Activated T-helper 17 cell treated with anti-CD3 and anti-CD28 coated beads, Interleukin-2, amount 50 U/mL, for 72 hours (primary cell): Measurements from ENCODE around the gene RXRA. TPM values are rescaled to one million over a fixed set of nuclear protein-coding genes. Genes with fewer than 3 reads are reported as not detected.

Experiments used
- ATAC-seq: fragments of 150-1000 bp; cut with Tn5 transposase; replicated peaks from 2 replicates; pipeline ENCODE4 v1.10.0; 2021; ENCODE audit warnings: mild to moderate bottlenecking, moderate library complexity
- H3K27ac Mint-ChIP-seq: one replicate; pipeline ENCODE4 v1.8.0; 2022; ENCODE audit warnings: mixed read lengths
- H3K27me3 Mint-ChIP-seq: one replicate; pipeline ENCODE4 v1.8.0; 2022; ENCODE audit warnings: mixed read lengths
- H3K36me3 Mint-ChIP-seq: one replicate; pipeline ENCODE4 v1.8.0; 2022; ENCODE audit warnings: low read depth, mild to moderate bottlenecking, mixed read lengths
- H3K4me1 Mint-ChIP-seq: one replicate; pipeline ENCODE4 v1.8.0; 2022; ENCODE audit warnings: mixed read lengths
- H3K4me3 Mint-ChIP-seq: one replicate; pipeline ENCODE4 v1.8.0; 2022; ENCODE audit warnings: mild to moderate bottlenecking, mixed read lengths
- H3K9me3 Mint-ChIP-seq: one replicate; pipeline ENCODE4 v1.8.0; 2022; ENCODE audit warnings: mixed read lengths
- total RNA-seq, 2 donors: library from RNA; stranded (reverse); gene quantifications; one replicate each; pipeline ENCODE4 v1.2.3, GENCODE V29; 2022

RXRA gene
- total RNA-seq, 2 donors from 2014 or later, result 4.2 to 41.6 TPM

GRCh38 chr9:134352247-134352933 lies 26.1 kb downstream of the RXRA start:
- no peak overlapping the region for H3K27ac Mint-ChIP-seq
- H3K36me3 Mint-ChIP-seq, result no peaks in the 10 kb centered on the region
- H3K4me1 Mint-ChIP-seq, result no peaks in the 10 kb centered on the region
- no peaks in the 10 kb centered on the region for H3K9me3 Mint-ChIP-seq
- H3K4me3 Mint-ChIP-seq, result no peak overlapping the region
- ATAC-seq, result no peak
- no peaks in the 10 kb centered on the region for H3K27me3 Mint-ChIP-seq

- Mint-ChIP-seq H3K36me3 (no peaks in the 10 kb centered on the region), H3K4me3 (no peak overlapping the region), H3K9me3 (no peaks in the 10 kb centered on the region), H3K27me3 (no peaks in the 10 kb centered on the region), H3K27ac (no peak overlapping the region), H3K4me1 (no peaks in the 10 kb centered on the region)
- ATAC-seq, result no peak
Measured at GRCh38 chr9:134353539-134353938, 27.3 kb downstream of the RXRA start.

GRCh38 chr9:134355158-134355557 lies 28.9 kb downstream of the RXRA start:
- Mint-ChIP-seq H3K4me3 (no peak overlapping the region), H3K4me1 (no peaks in the 10 kb centered on the region), H3K27ac (no peak overlapping the region), H3K27me3 (no peaks in the 10 kb centered on the region), H3K9me3 (no peaks in the 10 kb centered on the region), H3K36me3 (no peaks in the 10 kb centered on the region)
- no peak for ATAC-seq

GRCh38 chr9:134355561-134356279 lies 29.5 kb downstream of the RXRA start:
- no peaks in the 10 kb centered on the region for H3K27me3 Mint-ChIP-seq
- no peaks in the 10 kb centered on the region for H3K36me3 Mint-ChIP-seq
- H3K4me1 Mint-ChIP-seq, result no peaks in the 10 kb centered on the region
- H3K4me3 Mint-ChIP-seq, result no peak overlapping the region
- H3K9me3 Mint-ChIP-seq, result no peaks in the 10 kb centered on the region
- no peak for ATAC-seq
- no peak overlapping the region for H3K27ac Mint-ChIP-seq

- Mint-ChIP-seq H3K4me3 (no peak overlapping the region), H3K27me3 (no peaks in the 10 kb centered on the region), H3K27ac (no peak overlapping the region), H3K9me3 (no peaks in the 10 kb centered on the region), H3K36me3 (no peaks in the 10 kb centered on the region), H3K4me1 (no peaks in the 10 kb centered on the region)
- ATAC-seq, result no peak
Measured at GRCh38 chr9:134356496-134357470, 30.5 kb downstream of the RXRA start.

GRCh38 chr9:134357631-134358025 lies 31.4 kb downstream of the RXRA start:
- H3K27me3 Mint-ChIP-seq, result no peaks in the 10 kb centered on the region
- H3K4me3 Mint-ChIP-seq, result no peak overlapping the region
- no peak for ATAC-seq
- H3K36me3 Mint-ChIP-seq, result no peaks in the 10 kb centered on the region
- H3K9me3 Mint-ChIP-seq, result no peaks in the 10 kb centered on the region
- H3K27ac Mint-ChIP-seq, result no peak overlapping the region
- H3K4me1 Mint-ChIP-seq, result no peaks in the 10 kb centered on the region

- Mint-ChIP-seq H3K9me3 (no peaks in the 10 kb centered on the region), H3K4me1 (no peaks in the 10 kb centered on the region), H3K36me3 (no peaks in the 10 kb centered on the region)
Measured at GRCh38 chr9:134358026-134358661, 31.9 kb downstream of the RXRA start.

GRCh38 chr9:134358662-134359319 lies 32.5 kb downstream of the RXRA start:
- ATAC-seq, result no peak
- no peaks in the 10 kb centered on the region for H3K27me3 Mint-ChIP-seq
- H3K27ac Mint-ChIP-seq, result no peak overlapping the region
- H3K9me3 Mint-ChIP-seq, result no peaks in the 10 kb centered on the region
- H3K36me3 Mint-ChIP-seq, result no peaks in the 10 kb centered on the region
- no peak overlapping the region for H3K4me3 Mint-ChIP-seq
- no peaks in the 10 kb centered on the region for H3K4me1 Mint-ChIP-seq

More at GRCh38 chr9:134358026-134358661, 31.9 kb downstream of the RXRA start:
- Mint-ChIP-seq H3K27me3 (no peaks in the 10 kb centered on the region), H3K27ac (no peak overlapping the region), H3K4me3 (no peak overlapping the region)
- no peak for ATAC-seq

GRCh38 chr9:134359493-134360179 lies 33.4 kb downstream of the RXRA start:
- Mint-ChIP-seq H3K4me1 (no peaks in the 10 kb centered on the region), H3K27me3 (no peaks in the 10 kb centered on the region), H3K4me3 (no peak overlapping the region), H3K27ac (no peak overlapping the region), H3K9me3 (no peaks in the 10 kb centered on the region), H3K36me3 (no peaks in the 10 kb centered on the region)
- no peak for ATAC-seq

- no peaks in the 10 kb centered on the region for H3K4me1 Mint-ChIP-seq
- H3K9me3 Mint-ChIP-seq, result no peaks in the 10 kb centered on the region
- no peak for ATAC-seq
- no peaks in the 10 kb centered on the region for H3K36me3 Mint-ChIP-seq
- no peak overlapping the region for H3K4me3 Mint-ChIP-seq
- no peaks in the 10 kb centered on the region for H3K27me3 Mint-ChIP-seq
- H3K27ac Mint-ChIP-seq, result no peak overlapping the region
Measured at GRCh38 chr9:134360180-134360759, 34.0 kb downstream of the RXRA start.

GRCh38 chr9:134360897-134361296 lies 34.6 kb downstream of the RXRA start:
- ATAC-seq, result no peak
- Mint-ChIP-seq H3K27ac (no peak overlapping the region), H3K4me1 (no peaks in the 10 kb centered on the region), H3K36me3 (no peaks in the 10 kb centered on the region), H3K9me3 (no peaks in the 10 kb centered on the region), H3K27me3 (no peaks in the 10 kb centered on the region), H3K4me3 (no peak overlapping the region)

- no peaks in the 10 kb centered on the region for H3K4me1 Mint-ChIP-seq
- no peak overlapping the region for H3K4me3 Mint-ChIP-seq
- H3K27me3 Mint-ChIP-seq, result no peaks in the 10 kb centered on the region
- ATAC-seq, result no peak
- no peaks in the 10 kb centered on the region for H3K9me3 Mint-ChIP-seq
- H3K27ac Mint-ChIP-seq, result no peak overlapping the region
- no peaks in the 10 kb centered on the region for H3K36me3 Mint-ChIP-seq
Measured at GRCh38 chr9:134361426-134361825, 35.2 kb downstream of the RXRA start.

- Mint-ChIP-seq H3K27ac (no peak overlapping the region), H3K4me3 (no peak overlapping the region), H3K9me3 (no peaks in the 10 kb centered on the region), H3K36me3 (no peaks in the 10 kb centered on the region), H3K27me3 (no peaks in the 10 kb centered on the region), H3K4me1 (no peaks in the 10 kb centered on the region)
- ATAC-seq, result no peak
Measured at GRCh38 chr9:134361843-134362414, 35.7 kb downstream of the RXRA start.
